Hepatocyte (in vitro differentiated cells): ENCODE data around the gene OBSCN. TPM values are rescaled to one million over a fixed set of nuclear protein-coding genes. Genes with fewer than 3 reads are reported as not detected.

ENCODE experiments used
- DNase-seq: peaks from one replicate; pipeline ENCODE4 v3.0.0-alpha.2; 2016; ENCODE audit warnings: low spot score
- H2AFZ ChIP-seq: fragments of 200-600 bp; sonication (generic); 2 replicates; pipeline ENCODE4 v1.6.0; 2016; ENCODE audit warnings: antibody characterized with exemption, mild to moderate bottlenecking
- H3K27ac ChIP-seq: fragments of 200-600 bp; sonication (generic); 2 replicates; pipeline ENCODE4 v1.5.1; 2016; ENCODE audit warnings: mild to moderate bottlenecking
- H3K27me3 ChIP-seq: fragments of 200-600 bp; sonication (generic); 2 replicates; pipeline ENCODE4 v1.6.1; 2016
- H3K36me3 ChIP-seq: fragments of 200-600 bp; sonication (generic); replicated peaks from 2 replicates; pipeline ENCODE4 v1.5.1; 2016; ENCODE audit warnings: low read depth; ENCODE audit not compliant: insufficient read depth
- H3K4me1 ChIP-seq: fragments of 200-600 bp; sonication (generic); 2 replicates; pipeline ENCODE4 v1.5.1; 2016; ENCODE audit warnings: mild to moderate bottlenecking, moderate library complexity; ENCODE audit not compliant: insufficient read depth
- H3K4me2 ChIP-seq: fragments of 200-600 bp; sonication (generic); 2 replicates; pipeline ENCODE4 v1.6.0; 2016
- H3K4me3 ChIP-seq: fragments of 200-600 bp; sonication (generic); 2 replicates; pipeline ENCODE4 v1.5.1; 2016; ENCODE audit warnings: mild to moderate bottlenecking
- H3K79me2 ChIP-seq: fragments of 200-600 bp; sonication (generic); 2 replicates; pipeline ENCODE4 v1.6.0; 2017; ENCODE audit warnings: mild to moderate bottlenecking
- H3K9me2 ChIP-seq: fragments of 200-600 bp; sonication (generic); replicated peaks from 2 replicates; pipeline ENCODE4 v1.6.0; 2017; ENCODE audit warnings: mild to moderate bottlenecking; ENCODE audit not compliant: insufficient read depth
- H3K9me3 ChIP-seq: fragments of 200-600 bp; sonication (generic); 2 replicates; pipeline ENCODE4 v1.5.1; 2016; ENCODE audit warnings: low read depth, mild to moderate bottlenecking
- H4K20me1 ChIP-seq: fragments of 200-600 bp; sonication (generic); 2 replicates; pipeline ENCODE4 v1.6.0; 2016; ENCODE audit warnings: mild to moderate bottlenecking; ENCODE audit not compliant: insufficient read depth, poor library complexity, severe bottlenecking
- EZH2 ChIP-seq: fragments of 200-600 bp; sonication (generic); IDR thresholded peaks from 2 replicates; pipeline ENCODE4 v1.6.1; 2016; ENCODE audit warnings: antibody characterized with exemption, mild to moderate bottlenecking, borderline replicate concordance
- EZH2phosphoT487 ChIP-seq: fragments of 200-600 bp; sonication (generic); IDR thresholded peaks from one replicate; pipeline ENCODE4 v1.6.1; 2018; ENCODE audit warnings: antibody characterized with exemption, mild to moderate bottlenecking, low read depth, moderate library complexity; ENCODE audit not compliant: unreplicated experiment, severe bottlenecking
- WGBS: methylation state at CpG from one replicate; pipeline ENCODE4 v1.1.6; 2016; ENCODE audit warnings: low lambda C conversion rate; ENCODE audit errors: missing lambda C conversion rate; 5-methylcytosine and 5-hydroxymethylcytosine counted together
- polyA plus RNA-seq: library from polyadenylated mRNA; unstranded; fragments of >200 nt; fragmentation: Nextera tagmentation; extraction: Ambion mirVana; gene quantifications from 2 replicates; pipeline ENCODE4 v1.2.1, GENCODE V29; 2016
- total RNA-seq: library from RNA; depleted of rRNA; stranded (reverse); fragments of >200 nt; gene quantifications from 2 replicates; pipeline ENCODE4 v1.2.3, GENCODE V29; 2014
- TF ChIP-seq, protein P1 (sequence below): fragments of 200-600 bp; sonication (generic); IDR thresholded peaks from 2 replicates; pipeline ENCODE4 v1.5.1; 2016; ENCODE audit warnings: antibody characterized with exemption, mild to moderate bottlenecking; ENCODE audit not compliant: poor library complexity

The OBSCN gene
- total and polyA plus RNA-seq, 2 experiments from 2014 or later: 15.0 to 22.4 TPM

DNA sequence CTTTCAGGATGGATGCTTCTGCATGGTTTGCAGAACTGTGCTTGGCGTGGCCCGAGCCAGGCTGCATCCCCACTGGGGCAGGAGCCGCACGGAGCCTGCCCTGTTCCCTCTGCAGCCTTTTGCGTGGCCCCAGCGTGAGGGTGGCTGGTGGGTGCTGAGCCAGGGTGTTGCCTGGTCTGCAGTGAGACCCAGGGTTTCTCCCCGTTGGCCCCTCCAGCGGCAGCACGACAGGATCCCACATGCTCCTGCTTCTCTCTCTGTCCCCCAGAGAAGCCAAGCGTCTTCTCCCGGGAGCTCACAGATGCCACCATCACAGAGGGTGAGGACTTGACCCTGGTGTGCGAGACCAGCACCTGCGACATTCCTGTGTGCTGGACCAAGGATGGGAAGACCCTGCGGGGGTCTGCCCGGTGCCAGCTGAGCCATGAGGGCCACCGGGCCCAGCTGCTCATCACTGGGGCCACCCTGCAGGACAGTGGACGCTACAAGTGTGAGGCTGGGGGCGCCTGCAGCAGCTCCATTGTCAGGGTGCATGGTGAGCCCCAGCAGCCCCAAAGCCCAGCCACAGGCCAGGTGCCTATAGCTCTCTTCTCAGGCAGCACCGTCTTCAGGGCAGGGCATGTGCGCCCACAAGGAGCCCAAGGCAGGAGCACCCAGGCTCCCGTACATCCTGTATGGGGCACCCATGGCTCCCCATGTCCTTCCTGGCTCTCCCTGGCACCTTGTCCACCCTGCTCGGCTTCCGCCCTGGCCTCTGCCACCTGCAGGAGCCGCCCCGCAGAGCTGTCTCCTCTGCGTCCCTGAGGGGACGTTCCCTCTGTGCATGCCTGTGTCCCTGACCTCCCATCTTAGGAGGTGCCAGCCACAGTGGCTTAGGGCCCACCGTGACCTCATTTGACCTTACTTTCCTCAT is 78.9 kb downstream of the OBSCN start:
- H3K4me2 ChIP-seq: no peak overlapping the region
- TF ChIP-seq EZH2phosphoT487: no peak
- TF ChIP-seq, protein P1, sequence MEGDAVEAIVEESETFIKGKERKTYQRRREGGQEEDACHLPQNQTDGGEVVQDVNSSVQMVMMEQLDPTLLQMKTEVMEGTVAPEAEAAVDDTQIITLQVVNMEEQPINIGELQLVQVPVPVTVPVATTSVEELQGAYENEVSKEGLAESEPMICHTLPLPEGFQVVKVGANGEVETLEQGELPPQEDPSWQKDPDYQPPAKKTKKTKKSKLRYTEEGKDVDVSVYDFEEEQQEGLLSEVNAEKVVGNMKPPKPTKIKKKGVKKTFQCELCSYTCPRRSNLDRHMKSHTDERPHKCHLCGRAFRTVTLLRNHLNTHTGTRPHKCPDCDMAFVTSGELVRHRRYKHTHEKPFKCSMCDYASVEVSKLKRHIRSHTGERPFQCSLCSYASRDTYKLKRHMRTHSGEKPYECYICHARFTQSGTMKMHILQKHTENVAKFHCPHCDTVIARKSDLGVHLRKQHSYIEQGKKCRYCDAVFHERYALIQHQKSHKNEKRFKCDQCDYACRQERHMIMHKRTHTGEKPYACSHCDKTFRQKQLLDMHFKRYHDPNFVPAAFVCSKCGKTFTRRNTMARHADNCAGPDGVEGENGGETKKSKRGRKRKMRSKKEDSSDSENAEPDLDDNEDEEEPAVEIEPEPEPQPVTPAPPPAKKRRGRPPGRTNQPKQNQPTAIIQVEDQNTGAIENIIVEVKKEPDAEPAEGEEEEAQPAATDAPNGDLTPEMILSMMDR: no peak
- TF ChIP-seq EZH2: no peak

DNA sequence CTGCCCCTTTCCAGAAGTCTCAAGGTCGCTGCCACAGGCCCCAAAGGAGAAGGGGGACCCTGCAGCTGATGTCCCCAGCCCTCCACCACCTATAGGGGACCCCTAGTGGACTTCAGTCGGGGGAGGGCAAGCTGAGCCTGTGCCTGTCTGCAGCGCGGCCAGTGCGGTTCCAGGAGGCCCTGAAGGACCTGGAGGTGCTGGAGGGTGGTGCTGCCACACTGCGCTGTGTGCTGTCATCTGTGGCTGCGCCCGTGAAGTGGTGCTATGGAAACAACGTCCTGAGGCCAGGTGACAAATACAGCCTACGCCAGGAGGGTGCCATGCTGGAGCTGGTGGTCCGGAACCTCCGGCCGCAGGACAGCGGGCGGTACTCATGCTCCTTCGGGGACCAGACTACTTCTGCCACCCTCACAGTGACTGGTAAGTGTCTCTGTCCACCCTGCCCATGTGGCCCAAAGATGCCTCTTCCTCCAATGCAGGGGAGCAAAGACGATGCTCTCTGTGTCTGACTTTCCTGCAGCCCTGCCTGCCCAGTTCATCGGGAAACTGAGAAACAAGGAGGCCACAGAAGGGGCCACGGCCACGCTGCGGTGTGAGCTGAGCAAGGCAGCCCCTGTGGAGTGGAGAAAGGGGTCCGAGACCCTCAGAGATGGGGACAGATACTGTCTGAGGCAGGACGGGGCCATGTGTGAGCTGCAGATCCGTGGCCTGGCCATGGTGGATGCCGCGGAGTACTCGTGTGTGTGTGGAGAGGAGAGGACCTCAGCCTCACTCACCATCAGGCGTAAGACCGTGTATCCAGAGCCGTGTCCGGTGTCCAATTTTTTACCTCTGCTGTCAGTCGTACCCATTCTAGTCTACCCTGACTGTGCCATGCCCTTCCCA is 79.9 kb downstream of the OBSCN start:
- 96% methylated on average over 31 of the region's 32 CpGs for WGBS

More for the DNA sequence above, 78.9 kb downstream of the OBSCN start:
- H3K27me3 ChIP-seq: no peaks in the 10 kb centered on the region
- H3K4me1 ChIP-seq: no peaks in the 10 kb centered on the region
- 94% methylated on average over 28 of the region's 28 CpGs for WGBS
- H3K36me3 ChIP-seq: no peaks in the 10 kb centered on the region
- H4K20me1 ChIP-seq: no peaks in the 10 kb centered on the region
- no peak overlapping the region for H2AFZ ChIP-seq
- no peaks in the 10 kb centered on the region for H3K9me3 ChIP-seq
- no peaks in the 10 kb centered on the region for H3K9me2 ChIP-seq
- no peak overlapping the region for H3K27ac ChIP-seq
- DNase-seq: no peak
- H3K79me2 ChIP-seq: no peaks in the 10 kb centered on the region
- H3K4me3 ChIP-seq: no peak overlapping the region

DNA sequence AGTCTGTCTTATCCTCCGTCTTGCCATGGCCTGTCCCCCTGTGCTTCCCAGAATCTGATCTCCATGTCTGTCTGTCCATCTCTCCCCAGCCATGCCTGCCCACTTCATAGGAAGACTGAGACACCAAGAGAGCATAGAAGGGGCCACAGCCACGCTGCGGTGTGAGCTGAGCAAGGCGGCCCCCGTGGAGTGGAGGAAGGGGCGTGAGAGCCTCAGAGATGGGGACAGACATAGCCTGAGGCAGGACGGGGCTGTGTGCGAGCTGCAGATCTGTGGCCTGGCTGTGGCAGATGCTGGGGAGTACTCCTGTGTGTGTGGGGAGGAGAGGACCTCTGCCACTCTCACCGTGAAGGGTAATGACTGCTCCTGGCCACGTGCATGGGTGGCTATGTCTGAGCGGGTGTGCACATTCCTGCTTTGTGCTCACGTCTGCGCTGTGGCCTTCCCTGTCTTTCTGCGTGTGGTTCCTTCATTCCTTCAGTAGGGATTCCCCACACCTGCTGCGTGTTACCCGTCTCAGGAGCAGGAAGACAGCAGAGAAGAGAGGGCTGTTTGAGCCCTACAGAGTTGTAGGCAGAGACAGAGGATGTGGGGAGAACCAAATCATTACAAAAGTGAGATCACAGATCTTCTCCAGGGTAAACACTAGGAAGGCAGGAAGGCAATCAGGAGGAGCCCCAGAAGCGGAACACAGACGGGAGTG is 80.8 kb downstream of the OBSCN start:
- Histone ChIP-seq H3K27ac (no peak overlapping the region), H3K9me3 (no peaks in the 10 kb centered on the region), H4K20me1 (no peaks in the 10 kb centered on the region), H2AFZ (no peak overlapping the region), H3K4me3 (no peak overlapping the region), H3K4me1 (no peaks in the 10 kb centered on the region), H3K27me3 (no peaks in the 10 kb centered on the region), H3K79me2 (no peaks in the 10 kb centered on the region), H3K9me2 (no peaks in the 10 kb centered on the region), H3K36me3 (no peaks in the 10 kb centered on the region), H3K4me2 (no peak overlapping the region)
- TF ChIP-seq EZH2phosphoT487 (no peak), EZH2 (no peak)
- TF ChIP-seq, protein P1: no peak
- no peak for DNase-seq
- 91% methylated on average over 17 of the region's 18 CpGs for WGBS

More for the DNA sequence above, 79.9 kb downstream of the OBSCN start:
- Histone ChIP-seq H3K36me3 (no peaks in the 10 kb centered on the region), H3K4me3 (no peak overlapping the region), H3K9me2 (no peaks in the 10 kb centered on the region), H3K27me3 (no peaks in the 10 kb centered on the region), H3K9me3 (no peaks in the 10 kb centered on the region), H4K20me1 (no peaks in the 10 kb centered on the region), H2AFZ (no peak overlapping the region), H3K79me2 (no peaks in the 10 kb centered on the region), H3K4me1 (no peaks in the 10 kb centered on the region), H3K27ac (no peak overlapping the region), H3K4me2 (no peak overlapping the region)
- no peak for DNase-seq
- TF ChIP-seq EZH2: no peak
- no peak for TF ChIP-seq EZH2phosphoT487
- TF ChIP-seq, protein P1: no peak
